SU-DHL-6 (cell line): Measurements from ENCODE around the gene FMN1.

ENCODE experiments used
- H2AFZ ChIP-seq: fragments of 200-600 bp; sonication (generic); 2 replicates; pipeline ENCODE4 v1.6.1; 2014; ENCODE audit warnings: low read depth, mild to moderate bottlenecking, moderate library complexity, mixed read lengths, antibody characterized with exemption, low read length; ENCODE audit not compliant: severe bottlenecking
- H3F3A ChIP-seq: fragments of 200-600 bp; shearing (Covaris generic); 2 replicates; pipeline ENCODE4 v1.6.0; 2016; ENCODE audit warnings: antibody characterized with exemption, mild to moderate bottlenecking; ENCODE audit not compliant: insufficient read depth
- H3K27ac ChIP-seq: fragments of 200-600 bp; sonication (generic); 2 replicates; pipeline ENCODE4 v1.5.1; 2016; ENCODE audit warnings: low read depth, mild to moderate bottlenecking, low read length, moderate library complexity, mixed read lengths
- H3K27me3 ChIP-seq: fragments of 200-600 bp; sonication (generic), shearing (Covaris generic); 2 replicates; pipeline ENCODE4 v1.6.0; 2014; ENCODE audit warnings: mild to moderate bottlenecking, low read length
- H3K36me3 ChIP-seq: fragments of 200-600 bp; sonication (generic); 2 replicates; pipeline ENCODE4 v1.6.1; 2014; ENCODE audit warnings: mild to moderate bottlenecking, low read length, mixed read lengths
- H3K4me2 ChIP-seq: fragments of 300-600, 200-600 bp; shearing (Covaris generic), sonication (generic); 2 replicates; pipeline ENCODE4 v1.6.0; 2014; ENCODE audit warnings: low read length, low read depth, mild to moderate bottlenecking; ENCODE audit not compliant: poor library complexity, severe bottlenecking
- H3K4me3 ChIP-seq: fragments of 200-600 bp; sonication (generic); 2 replicates; pipeline ENCODE4 v1.5.1; 2014; ENCODE audit warnings: antibody characterized with exemption, low read length, mild to moderate bottlenecking, mixed read lengths; ENCODE audit not compliant: insufficient read depth, poor library complexity, severe bottlenecking
- H3K79me2 ChIP-seq: fragments of 200-600 bp; sonication (generic); 2 replicates; pipeline ENCODE4 v1.6.1; 2014; ENCODE audit warnings: mild to moderate bottlenecking, low read length, moderate library complexity; ENCODE audit not compliant: insufficient read depth
- H3K9ac ChIP-seq: fragments of 200-600 bp; sonication (generic); 2 replicates; pipeline ENCODE4 v1.7.0; 2014; ENCODE audit warnings: mild to moderate bottlenecking, low read length
- H3K9me2 ChIP-seq: fragments of 200-600 bp; sonication (generic); replicated peaks from 2 replicates; pipeline ENCODE4 v1.6.1; 2014; ENCODE audit warnings: low read length; ENCODE audit not compliant: insufficient read depth
- H3K9me3 ChIP-seq: fragments of 200-600 bp; sonication (generic); 2 replicates; pipeline ENCODE4 v1.6.1; 2014; ENCODE audit warnings: low read length, mixed read lengths; ENCODE audit not compliant: insufficient read depth
- H4K20me1 ChIP-seq: fragments of 200-600 bp; sonication (generic); 2 replicates; pipeline ENCODE4 v1.6.1; 2014; ENCODE audit warnings: low read depth, mild to moderate bottlenecking, antibody characterized with exemption, low read length, moderate library complexity, mixed read lengths
- CTCF ChIP-seq: fragments of 200-600 bp; sonication (generic); IDR thresholded peaks from one replicate; pipeline ENCODE4 v1.5.1; 2017; ENCODE audit warnings: antibody characterized with exemption, mild to moderate bottlenecking, low read length, moderate library complexity; ENCODE audit not compliant: insufficient read depth, poor library complexity, severe bottlenecking
- EZH2phosphoT487 ChIP-seq: fragments of 200-600 bp; sonication (generic), shearing (Covaris generic); conservative IDR thresholded peaks from 2 replicates; pipeline ENCODE4 v1.6.1; 2018; ENCODE audit warnings: mild to moderate bottlenecking, antibody characterized with exemption, low read length, moderate library complexity, mixed read lengths

Gene FMN1

GRCh38 chr15:33131552-33132232, 62.8 kb downstream of the FMN1 start:
- no peaks in the 10 kb centered on the region for H3K9me3 ChIP-seq
- H3K4me2 ChIP-seq = no peak overlapping the region
- H2AFZ ChIP-seq = no peak overlapping the region
- H3K36me3 ChIP-seq = no peaks in the 10 kb centered on the region
- H3K27ac ChIP-seq = no peak overlapping the region
- TF ChIP-seq EZH2phosphoT487 (no peak), CTCF (no peak)
- no peaks in the 10 kb centered on the region for H4K20me1 ChIP-seq
- no peak overlapping the region for H3K4me3 ChIP-seq
- H3K79me2 ChIP-seq = no peaks in the 10 kb centered on the region
- no peaks in the 10 kb centered on the region for H3K9me2 ChIP-seq
- no peak overlapping the region for H3K9ac ChIP-seq
- H3K27me3 ChIP-seq = no peaks in the 10 kb centered on the region
- no peaks in the 10 kb centered on the region for H3F3A ChIP-seq

DNA sequence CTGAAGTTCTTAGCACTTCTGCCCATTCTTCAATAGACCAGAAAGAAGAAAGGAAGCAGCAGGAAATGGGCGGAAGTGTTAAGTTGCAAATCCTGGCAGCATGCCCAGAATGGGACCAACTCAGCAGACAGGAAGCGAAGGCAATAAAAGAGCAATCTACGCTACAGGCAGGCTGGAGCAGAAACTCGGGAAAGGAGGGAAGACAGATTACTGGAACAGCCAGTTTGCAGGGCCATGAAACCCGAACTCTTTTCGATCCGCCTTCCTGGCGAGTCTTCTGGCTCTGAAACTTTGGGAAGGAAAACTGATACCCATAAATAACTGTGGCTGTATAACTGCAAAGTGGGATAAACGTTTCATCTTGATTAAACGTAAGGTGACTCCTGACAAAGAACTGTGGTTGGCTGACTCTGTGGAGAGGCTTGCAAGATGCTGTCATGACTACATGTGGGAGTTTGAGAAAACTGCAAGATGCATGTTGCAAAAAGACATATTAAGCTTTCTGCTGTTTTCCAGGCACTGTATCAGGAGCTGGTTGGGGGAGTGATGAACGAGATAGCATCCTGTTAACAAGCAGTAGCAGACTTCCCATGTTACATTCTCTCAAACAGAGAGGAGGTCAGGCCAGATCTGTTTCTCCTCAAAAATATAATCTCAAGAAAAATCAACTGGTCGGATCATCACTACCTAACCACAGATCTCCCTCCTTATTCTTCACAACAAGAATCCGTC, 67.8 kb downstream of the FMN1 start:
- TF ChIP-seq CTCF (no peak), EZH2phosphoT487 (no peak)
- H3K9me2 ChIP-seq = no peaks in the 10 kb centered on the region
- H3K4me3 ChIP-seq = no peak overlapping the region
- no peaks in the 10 kb centered on the region for H3K79me2 ChIP-seq
- no peak overlapping the region for H2AFZ ChIP-seq
- H3K9me3 ChIP-seq = no peaks in the 10 kb centered on the region
- H3K9ac ChIP-seq = no peak overlapping the region
- H3K4me2 ChIP-seq = no peak overlapping the region
- H3K27me3 ChIP-seq = no peaks in the 10 kb centered on the region
- H4K20me1 ChIP-seq = no peaks in the 10 kb centered on the region
- H3K36me3 ChIP-seq = no peaks in the 10 kb centered on the region
- H3K27ac ChIP-seq = no peak overlapping the region
- no peaks in the 10 kb centered on the region for H3F3A ChIP-seq

GRCh38 chr15:33125894-33126537, 68.5 kb downstream of the FMN1 start:
- no peaks in the 10 kb centered on the region for H3F3A ChIP-seq
- H2AFZ ChIP-seq = no peak overlapping the region
- H3K27me3 ChIP-seq = no peaks in the 10 kb centered on the region
- no peak overlapping the region for H3K4me2 ChIP-seq
- H3K27ac ChIP-seq = no peak overlapping the region
- no peaks in the 10 kb centered on the region for H4K20me1 ChIP-seq
- no peaks in the 10 kb centered on the region for H3K79me2 ChIP-seq
- no peaks in the 10 kb centered on the region for H3K9me3 ChIP-seq
- H3K4me3 ChIP-seq = no peak overlapping the region
- no peak overlapping the region for H3K9ac ChIP-seq
- H3K36me3 ChIP-seq = no peaks in the 10 kb centered on the region
- TF ChIP-seq CTCF (no peak), EZH2phosphoT487 (no peak)
- no peaks in the 10 kb centered on the region for H3K9me2 ChIP-seq
